Lower lobe of right lung (tissue), 2 donors: Measurements from ENCODE around the gene BIN1. TPM values are rescaled to one million over a fixed set of nuclear protein-coding genes. Genes with fewer than 3 reads are reported as not detected.

Experiments
- ATAC-seq, 2 donors: fragments of 200-7000 bp; cut with Tn5 transposase; one replicate each; pipeline ENCODE4 v1.9.1; 2020 to 2022; ENCODE audit warnings: mild to moderate bottlenecking in 2 of 2, moderate library complexity in 2 of 2
- DNase-seq: peaks from one replicate; pipeline ENCODE4 v3.0.0-alpha.2; 2020
- H3K27ac ChIP-seq: fragments of 200-600 bp; one replicate; pipeline ENCODE4 v1.8.0; 2022
- H3K27me3 ChIP-seq: fragments of 200-600 bp; one replicate; pipeline ENCODE4 v1.8.0; 2022; ENCODE audit warnings: low read depth
- H3K36me3 ChIP-seq: fragments of 200-600 bp; one replicate; pipeline ENCODE4 v1.8.0; 2022; ENCODE audit warnings: mild to moderate bottlenecking
- H3K4me1 ChIP-seq: fragments of 200-600 bp; one replicate; pipeline ENCODE4 v1.8.0; 2022
- H3K4me3 ChIP-seq: fragments of 200-600 bp; one replicate; pipeline ENCODE4 v1.8.0; 2022; ENCODE audit warnings: mild to moderate bottlenecking
- H3K9me3 ChIP-seq: fragments of 200-600 bp; one replicate; pipeline ENCODE4 v1.8.0; 2022
- CTCF ChIP-seq: fragments of 200-600 bp; IDR thresholded peaks from one replicate; pipeline ENCODE4 v1.8.0; 2022; ENCODE audit warnings: antibody characterized with exemption, mild to moderate bottlenecking
- intact Hi-C: fragments of 100-400 bp; cut with DNase I; formaldehyde crosslinking; loops from one replicate; pipeline ENCODE4 v1.11.0; 2022
- total RNA-seq: library from RNA; stranded (reverse); fragmentation: NEBNext Ultra II Directional; extraction: Animal tissue kit (Norgen Biotek cat#: 25700); gene quantifications from one replicate; pipeline ENCODE4 v1.2.1, GENCODE V29; 2021
- donor health status: DM: no; HTN: yes; CAD: no; lungs with severe emphysema.

Gene BIN1
- total RNA-seq, 1 donor from 2014 or later, result 33.9 TPM

DNA sequence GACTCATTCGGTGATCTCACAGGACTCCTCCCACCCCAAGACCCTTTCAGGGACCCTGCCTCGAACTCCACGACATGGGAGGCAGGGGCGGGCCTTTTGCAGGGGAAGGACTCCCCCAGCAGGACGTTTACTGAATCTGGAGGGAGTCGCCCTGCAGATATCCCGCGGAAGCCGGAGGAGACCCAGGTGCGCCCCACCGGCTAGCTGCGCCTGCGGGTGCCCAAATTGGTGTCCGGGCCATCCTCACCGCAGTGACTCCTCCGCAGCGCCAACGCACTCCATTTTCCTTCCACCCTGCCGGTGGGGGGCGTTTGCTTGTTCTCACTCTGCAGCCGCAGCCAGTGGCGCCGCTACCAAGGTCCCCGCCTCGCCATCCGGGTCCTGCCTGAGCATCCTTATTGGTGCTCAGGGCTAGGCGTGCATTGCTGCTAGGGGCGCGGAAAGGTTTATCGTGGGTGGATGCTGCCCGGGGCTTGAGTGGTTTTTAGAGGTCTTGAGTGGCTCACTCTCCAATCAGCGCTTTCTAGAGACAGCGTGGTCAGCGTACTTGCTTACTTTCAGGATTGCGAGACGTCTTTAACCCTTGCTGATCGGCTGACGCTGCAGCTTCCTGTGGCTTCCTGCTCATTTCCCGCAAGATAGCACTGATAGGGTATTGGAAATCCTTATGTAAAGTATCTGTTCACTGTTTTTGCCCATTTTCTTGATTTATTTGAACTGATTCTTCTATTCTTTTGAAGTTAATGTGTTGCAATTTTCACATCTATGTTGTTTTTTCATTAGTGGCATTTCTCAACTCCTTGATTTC lies 81.4 kb downstream of the BIN1 start:
- ATAC-seq (peak; percentile 95 to 97), DNase-seq (peak; percentile 83)
- TF ChIP-seq CTCF, result peak; percentile 30
- Histone ChIP-seq H3K27ac (peak overlapping the region; percentile 13), H3K36me3 (no peaks in the 10 kb centered on the region), H3K4me3 (peak overlapping the region; percentile 52), H3K27me3 (peaks cover 17% of the 10 kb centered on the region), H3K9me3 (no peaks in the 10 kb centered on the region), H3K4me1 (peaks cover 18% of the 10 kb centered on the region)
- intact Hi-C loops, result no loop called here

DNA sequence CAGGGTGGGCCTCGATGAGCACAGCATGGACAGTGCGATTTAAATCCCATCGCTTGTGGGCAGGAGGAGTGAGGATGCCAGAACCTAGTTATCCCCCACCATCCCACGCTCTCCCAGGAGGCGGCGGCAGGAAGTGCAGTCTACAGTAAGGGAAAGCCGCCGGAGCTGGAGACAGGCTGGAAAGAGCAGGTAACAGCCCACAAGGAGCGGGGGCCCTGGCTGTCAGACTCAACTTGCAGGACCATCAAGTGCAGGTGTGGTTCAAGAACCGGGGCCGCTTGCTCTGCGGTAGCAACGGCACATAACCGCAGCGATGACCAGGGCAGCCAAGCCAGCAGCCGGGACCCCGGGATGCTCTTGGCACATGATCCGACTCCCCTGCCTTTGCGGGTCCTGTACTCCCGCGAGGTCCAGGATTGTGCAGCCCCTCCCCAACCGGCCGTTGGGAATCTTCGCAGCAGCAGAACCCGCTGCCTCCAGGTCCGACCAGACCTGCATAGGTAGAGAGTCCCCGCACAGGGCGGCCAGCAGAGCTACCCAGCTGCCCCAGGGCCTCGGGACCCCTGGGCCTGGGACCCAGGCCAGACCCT lies 82.1 kb downstream of the BIN1 start:
- no peaks in the 10 kb centered on the region for H3K9me3 ChIP-seq
- intact Hi-C loops, result no loop called here
- peaks cover 17% of the 10 kb centered on the region for H3K27me3 ChIP-seq
- DNase-seq (no peak), ATAC-seq (peak; percentile 79 to 83)
- H3K4me3 ChIP-seq, result peak overlapping the region; percentile 52
- peak overlapping the region; percentile 13 for H3K27ac ChIP-seq
- no peaks in the 10 kb centered on the region for H3K36me3 ChIP-seq
- TF ChIP-seq CTCF, result no peak
- H3K4me1 ChIP-seq, result peaks cover 18% of the 10 kb centered on the region

GRCh38 chr2:127023504-127023903 lies 83.5 kb downstream of the BIN1 start:
- TF ChIP-seq CTCF, result no peak
- DNase-seq (no peak), ATAC-seq (no peak)
- Histone ChIP-seq H3K27me3 (peaks cover 17% of the 10 kb centered on the region), H3K4me3 (no peak overlapping the region), H3K27ac (no peak overlapping the region), H3K4me1 (peaks cover 18% of the 10 kb centered on the region), H3K9me3 (no peaks in the 10 kb centered on the region), H3K36me3 (no peaks in the 10 kb centered on the region)
- intact Hi-C loops, result no loop called here

GRCh38 chr2:127022817-127023216 lies 84.1 kb downstream of the BIN1 start:
- TF ChIP-seq CTCF, result no peak
- H3K27ac ChIP-seq, result no peak overlapping the region
- ATAC-seq (no peak), DNase-seq (no peak)
- no peaks in the 10 kb centered on the region for H3K9me3 ChIP-seq
- H3K36me3 ChIP-seq, result no peaks in the 10 kb centered on the region
- H3K27me3 ChIP-seq, result peaks cover 13% of the 10 kb centered on the region
- H3K4me1 ChIP-seq, result peaks cover 18% of the 10 kb centered on the region
- H3K4me3 ChIP-seq, result no peak overlapping the region
- intact Hi-C loops, result no loop called here

DNA sequence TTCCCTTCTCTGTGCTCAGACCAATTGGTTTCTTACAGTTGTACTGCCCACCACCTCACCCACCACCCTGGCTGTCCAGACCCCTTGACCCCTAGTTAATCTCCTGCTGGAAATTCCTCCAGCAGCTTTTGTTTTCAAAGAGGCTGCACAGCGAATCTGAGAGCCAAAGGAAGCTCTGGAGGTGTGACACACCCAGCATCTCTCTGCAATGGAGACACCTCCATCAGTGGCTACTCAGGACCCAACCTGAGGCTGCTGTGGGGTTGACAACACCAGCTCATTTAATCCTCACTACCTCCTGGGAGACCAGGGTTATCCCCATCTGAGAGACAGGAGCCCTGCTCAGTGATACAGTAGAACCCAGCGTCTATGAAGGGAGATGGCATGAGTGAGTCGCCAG lies 86.4 kb downstream of the BIN1 start:
- no peak for TF ChIP-seq CTCF
- intact Hi-C loops, result no loop called here
- H3K27ac ChIP-seq, result no peak overlapping the region
- H3K9me3 ChIP-seq, result no peaks in the 10 kb centered on the region
- H3K4me1 ChIP-seq, result peaks cover 11% of the 10 kb centered on the region
- DNase-seq, result no peak
- no peaks in the 10 kb centered on the region for H3K36me3 ChIP-seq
- no peak for ATAC-seq
- H3K27me3 ChIP-seq, result peaks cover 6% of the 10 kb centered on the region
- no peak overlapping the region for H3K4me3 ChIP-seq
